CD4-positive, alpha-beta memory T cell (primary cell): ENCODE data around the gene AMER3. TPM values are rescaled to one million over a fixed set of nuclear protein-coding genes. Genes with fewer than 3 reads are reported as not detected.
"Not testable (repeated sequence)": the region's sequence is repeated elsewhere in the genome, so short reads cannot be mapped to it uniquely, and the experiment has no call there.

Experiments used
- CTCF ChIA-PET: fragments of 350-600 bp; sonication (Branson Sonifier 250); formaldehyde crosslinking; loops from one replicate; lab custom pipeline; 2021; ENCODE audit warnings: inconsistent platforms; ENCODE audit not compliant: partially characterized antibody; lab: Charles Lee
- POLR2A ChIA-PET: fragments of 350-600 bp; sonication (Branson Sonifier 250); formaldehyde crosslinking; loops from one replicate; lab custom pipeline; 2021; ENCODE audit not compliant: partially characterized antibody; lab: Charles Lee
- DNase-seq, 5 donors: peaks; one replicate each; pipeline versions ENCODE4 v3.0.0 to v3.0.0-alpha.2; 2020 to 2022; ENCODE audit warnings: mixed read lengths in 1 of 5
- H3K27ac ChIP-seq: one replicate; pipeline ENCODE4 v1.7.0; 2013; ENCODE audit warnings: low read depth, low read length
- H3K27me3 ChIP-seq: 2 replicates; pipeline ENCODE4 v1.7.0; 2013; ENCODE audit warnings: mild to moderate bottlenecking, low read length, moderate library complexity; ENCODE audit not compliant: insufficient read depth
- H3K36me3 ChIP-seq: 2 replicates; pipeline ENCODE4 v1.7.0; 2013; ENCODE audit warnings: mild to moderate bottlenecking, low read length, moderate library complexity; ENCODE audit not compliant: insufficient read depth
- H3K4me1 ChIP-seq: 2 replicates; pipeline ENCODE4 v1.7.0; 2013; ENCODE audit warnings: mild to moderate bottlenecking, low read length, moderate library complexity; ENCODE audit not compliant: insufficient read depth
- H3K4me3 ChIP-seq, 2 donors: one replicate each; pipeline ENCODE4 v1.7.0; 2013; ENCODE audit warnings: low read length in 2 of 2, mild to moderate bottlenecking in 1 of 2
- H3K9me3 ChIP-seq, 2 donors: one replicate each; pipeline ENCODE4 v1.7.0; 2013; ENCODE audit warnings: low read length in 2 of 2, control low read depth in 1 of 2; ENCODE audit not compliant: control insufficient read depth in 1 of 2
- H3K27ac Mint-ChIP-seq, 7 donors: one replicate each; pipeline ENCODE4 v1.8.0; 2020 to 2021; ENCODE audit warnings: mixed read lengths in 7 of 7, mild to moderate bottlenecking in 6 of 7, inconsistent platforms in 3 of 7, moderate library complexity in 3 of 7
- H3K27me3 Mint-ChIP-seq, 2 donors: one replicate each; pipeline ENCODE4 v1.8.0; 2020 to 2021; ENCODE audit warnings: mixed read lengths in 2 of 2
- H3K36me3 Mint-ChIP-seq, 2 donors: one replicate each; pipeline ENCODE4 v1.8.0; 2020 to 2021; ENCODE audit warnings: mixed read lengths in 2 of 2, inconsistent platforms in 1 of 2, mild to moderate bottlenecking in 1 of 2
- H3K4me1 Mint-ChIP-seq, 4 donors: one replicate each; pipeline ENCODE4 v1.8.0; 2020 to 2021; ENCODE audit warnings: mixed read lengths in 4 of 4, mild to moderate bottlenecking in 1 of 4
- H3K4me3 Mint-ChIP-seq, 8 donors: one replicate each; pipeline ENCODE4 v1.8.0; 2020 to 2021; ENCODE audit warnings: mixed read lengths in 8 of 8, mild to moderate bottlenecking in 7 of 8, moderate library complexity in 6 of 8, inconsistent platforms in 3 of 8
- H3K9me3 Mint-ChIP-seq, 8 donors: one replicate each; pipeline ENCODE4 v1.8.0; 2020 to 2021; ENCODE audit warnings: mixed read lengths in 8 of 8, mild to moderate bottlenecking in 5 of 8, inconsistent platforms in 3 of 8, moderate library complexity in 1 of 8
- intact Hi-C: fragments of 100-400 bp; cut with micrococcal nuclease; formaldehyde crosslinking; loops from one replicate; pipeline ENCODE4 v1.15.1; 2023
- polyA plus RNA-seq, 2 donors: library from polyadenylated mRNA; unstranded; fragments of 300-500 nt; fragmentation: Illumina TruSeq; gene quantifications; one replicate each; pipeline ENCODE4 v1.2.3, GENCODE V29; 2021
- total RNA-seq, 2 experiments: library from RNA; stranded (reverse); gene quantifications; one replicate each; pipeline ENCODE4 v1.2.3, GENCODE V29; 2021

AMER3 gene
- not detected for total RNA-seq
- not detected for polyA plus RNA-seq

- H3K9me3 ChIP-seq: no peaks in the 10 kb centered on the region
- intact Hi-C loops: no loop called here
- H3K4me3 ChIP-seq: no peak within 1 kb of the TSS
- H3K27ac Mint-ChIP-seq: no peak within 1 kb of the TSS
- no peaks in the 10 kb centered on the region for H3K4me1 ChIP-seq
- peaks cover 4% of the 10 kb centered on the region for H3K27me3 ChIP-seq
- H3K27me3 Mint-ChIP-seq: peaks cover 32 to 38% of the 10 kb centered on the region in 2 donors
- POLR2A ChIA-PET: no interaction called here
- peaks cover 0 to 4% (median 0%) of the 10 kb centered on the region in 8 donors for H3K9me3 Mint-ChIP-seq
- peak within 1 kb of the TSS; percentile 43 to 65 (median 54) for H3K4me3 Mint-ChIP-seq
- H3K27ac ChIP-seq: no peak within 1 kb of the TSS
- no peaks in the 10 kb centered on the region for H3K36me3 Mint-ChIP-seq
- DNase-seq: peak in 1 of 5 donors; percentile 28
- H3K36me3 ChIP-seq: no peaks in the 10 kb centered on the region
- H3K4me1 Mint-ChIP-seq: peaks cover 2 to 24% (median 6%) of the 10 kb centered on the region in 4 donors
- CTCF ChIA-PET: no interaction called here
Measured at GRCh38 chr2:130755256-130756052, at the start of gene AMER3. TSS of gene AMER3 (plus strand) at chr2:130755540. CDS start at chr2:130762073, 6,533 bp downstream.

- H3K9me3 Mint-ChIP-seq, H3K4me3 Mint-ChIP-seq, intact Hi-C loops, H3K27me3 ChIP-seq, H3K27ac ChIP-seq, POLR2A ChIA-PET, H3K4me1 Mint-ChIP-seq, H3K27ac Mint-ChIP-seq, H3K9me3 ChIP-seq, H3K27me3 Mint-ChIP-seq, DNase-seq, CTCF ChIA-PET, H3K4me1 ChIP-seq, H3K36me3 ChIP-seq, H3K36me3 Mint-ChIP-seq, H3K4me3 ChIP-seq: not testable (repeated sequence)
Measured at GRCh38 chr2:130714795-130715194, 40.5 kb upstream of the AMER3 start.

- Histone ChIP-seq H3K9me3 (no peaks in the 10 kb centered on the region), H3K27me3 (no peaks in the 10 kb centered on the region), H3K27ac (no peak overlapping the region), H3K4me1 (no peaks in the 10 kb centered on the region), H3K4me3 (no peak overlapping the region), H3K36me3 (no peaks in the 10 kb centered on the region)
- H3K9me3 Mint-ChIP-seq: peaks cover 0 to 9% (median 0%) of the 10 kb centered on the region in 8 donors
- no peak for DNase-seq
- no peaks in the 10 kb centered on the region for H3K4me1 Mint-ChIP-seq
- intact Hi-C loops: no loop called here
- no peak overlapping the region for H3K27ac Mint-ChIP-seq
- no peaks in the 10 kb centered on the region for H3K36me3 Mint-ChIP-seq
- H3K27me3 Mint-ChIP-seq: peaks cover 8 to 10% of the 10 kb centered on the region in 2 donors
- POLR2A ChIA-PET: no interaction called here
- no peak overlapping the region for H3K4me3 Mint-ChIP-seq
- CTCF ChIA-PET: no interaction called here
Measured at GRCh38 chr2:130720036-130720435, 35.3 kb upstream of the AMER3 start.

GRCh38 chr2:130720528-130720927 lies 34.8 kb upstream of the AMER3 start:
- Mint-ChIP-seq H3K9me3 (peaks cover 0 to 9% (median 0%) of the 10 kb centered on the region in 8 donors), H3K4me1 (no peaks in the 10 kb centered on the region), H3K4me3 (no peak overlapping the region), H3K27me3 (peaks cover 8 to 10% of the 10 kb centered on the region in 2 donors), H3K27ac (peak overlapping the region in 1 of 7 donors; percentile 78), H3K36me3 (no peaks in the 10 kb centered on the region)
- Histone ChIP-seq H3K27me3 (no peaks in the 10 kb centered on the region), H3K4me1 (no peaks in the 10 kb centered on the region), H3K4me3 (no peak overlapping the region), H3K9me3 (no peaks in the 10 kb centered on the region), H3K36me3 (no peaks in the 10 kb centered on the region), H3K27ac (no peak overlapping the region)
- ChIA-PET CTCF (no interaction called here), POLR2A (no interaction called here)
- intact Hi-C loops: no loop called here
- peak in 1 of 5 donors; percentile 13 for DNase-seq

GRCh38 chr2:130724455-130724854 lies 30.9 kb upstream of the AMER3 start:
- no peak overlapping the region for H3K4me3 ChIP-seq
- intact Hi-C loops: no loop called here
- no peak overlapping the region for H3K4me3 Mint-ChIP-seq

GRCh38 chr2:130726614-130727180 lies 28.6 kb upstream of the AMER3 start:
- Mint-ChIP-seq H3K27ac (peak overlapping the region; percentile 89 to 97 (median 95)), H3K9me3 (peaks cover 0 to 9% (median 0%) of the 10 kb centered on the region in 8 donors), H3K36me3 (peaks cover 0 to 3% of the 10 kb centered on the region in 2 donors), H3K27me3 (peaks cover under 1 to 3% of the 10 kb centered on the region in 2 donors), H3K4me3 (peak overlapping the region; percentile 85 to 92 (median 88)), H3K4me1 (peaks cover 5 to 34% (median 17%) of the 10 kb centered on the region in 4 donors)
- POLR2A ChIA-PET: interaction anchor here (1.4 to 2.8 kb wide), 4 partner anchors 71 to 766 kb away, joined by 3 to 13 read pairs (median 11); partner anchors contain the start of genes IMP4 and MZT2A
- DNase-seq: no peak
- intact Hi-C loops: loop anchor here (1.0 to 5.0 kb wide), 5 partner anchors 71 to 956 kb away; partner anchors contain the start of genes FAM168B and IMP4
- Histone ChIP-seq H3K27me3 (no peaks in the 10 kb centered on the region), H3K27ac (peak overlapping the region; percentile 80), H3K36me3 (no peaks in the 10 kb centered on the region), H3K9me3 (no peaks in the 10 kb centered on the region), H3K4me1 (peaks cover 22% of the 10 kb centered on the region), H3K4me3 (peak overlapping the region; percentile 81 to 83)
- CTCF ChIA-PET: no interaction called here

More at GRCh38 chr2:130724455-130724854, 30.9 kb upstream of the AMER3 start:
- H3K9me3 Mint-ChIP-seq: peaks cover 0 to 9% (median 0%) of the 10 kb centered on the region in 8 donors
- ChIA-PET CTCF (no interaction called here), POLR2A (no interaction called here)
- peaks cover 5 to 27% (median 17%) of the 10 kb centered on the region in 4 donors for H3K4me1 Mint-ChIP-seq
- no peaks in the 10 kb centered on the region for H3K9me3 ChIP-seq
- H3K27ac Mint-ChIP-seq: no peak overlapping the region
- no peaks in the 10 kb centered on the region for H3K36me3 ChIP-seq
- H3K4me1 ChIP-seq: peaks cover 22% of the 10 kb centered on the region
- H3K27ac ChIP-seq: no peak overlapping the region
- peaks cover 8 to 10% of the 10 kb centered on the region in 2 donors for H3K27me3 Mint-ChIP-seq
- peaks cover 0 to 3% of the 10 kb centered on the region in 2 donors for H3K36me3 Mint-ChIP-seq
- H3K27me3 ChIP-seq: no peaks in the 10 kb centered on the region
- DNase-seq: no peak
